Liver (tissue), 9 donors: ENCODE results near the gene IL11. TPM values are rescaled to one million over a fixed set of nuclear protein-coding genes. Genes with fewer than 3 reads are reported as not detected.

ENCODE experiments used
- DNase-seq: peaks from one replicate; pipeline ENCODE4 v3.0.0-alpha.2; 2017; ENCODE audit warnings: low spot score
- H3K27ac ChIP-seq, 2 donors: one replicate each; pipeline ENCODE4 v1.7.0; 2013; ENCODE audit warnings: inconsistent platforms in 2 of 2, low read length in 2 of 2, control low read depth in 1 of 2, low read depth in 1 of 2, mild to moderate bottlenecking in 1 of 2
- H3K27me3 ChIP-seq, 4 donors: one replicate each; pipeline versions ENCODE4 v1.6.1 to v1.7.0; 2013; ENCODE audit warnings: low read length in 3 of 4, inconsistent platforms in 1 of 4, mild to moderate bottlenecking in 1 of 4, moderate library complexity in 1 of 4; ENCODE audit not compliant: control insufficient read depth in 4 of 4, insufficient read depth in 4 of 4
- H3K36me3 ChIP-seq, 4 donors: one replicate each; pipeline versions ENCODE4 v1.6.1 to v1.7.0; 2013; ENCODE audit warnings: low read length in 3 of 4, mild to moderate bottlenecking in 3 of 4, low read depth in 1 of 4, moderate library complexity in 1 of 4; ENCODE audit not compliant: control insufficient read depth in 4 of 4, insufficient read depth in 3 of 4
- H3K4me1 ChIP-seq, 4 donors: one replicate each; pipeline versions ENCODE4 v1.6.1 to v1.7.0; 2013; ENCODE audit warnings: low read length in 3 of 4, mild to moderate bottlenecking in 3 of 4, moderate library complexity in 1 of 4; ENCODE audit not compliant: control insufficient read depth in 4 of 4, insufficient read depth in 4 of 4
- H3K4me3 ChIP-seq, 3 donors: one replicate each; pipeline versions ENCODE4 v1.6.1 to v1.7.0; 2013; ENCODE audit warnings: low read length in 3 of 3, control low read depth in 1 of 3, low read depth in 1 of 3, mild to moderate bottlenecking in 1 of 3
- H3K9ac ChIP-seq, 2 donors: one replicate each; pipeline ENCODE4 v1.7.0; 2013; ENCODE audit warnings: low read length in 2 of 2, mild to moderate bottlenecking in 2 of 2, moderate library complexity in 2 of 2, control low read depth in 1 of 2, low read depth in 1 of 2
- H3K9me3 ChIP-seq, 4 donors: one replicate each; pipeline versions ENCODE4 v1.6.1 to v1.7.0; 2013; ENCODE audit warnings: low read length in 3 of 4; ENCODE audit not compliant: control insufficient read depth in 4 of 4
- ATF3 ChIP-seq: IDR thresholded peaks from 2 replicates; pipeline ENCODE4 v1.6.1; 2016; ENCODE audit warnings: antibody characterized with exemption
- CTCF ChIP-seq: fragments of 150-350 bp; IDR thresholded peaks from 2 replicates; pipeline ENCODE4 v1.5.1; 2017; ENCODE audit warnings: improper control_type of control experiment, low read depth, low read length; ENCODE audit not compliant: missing input control
- EGR1 ChIP-seq, 2 donors: IDR thresholded peaks; 2 replicates each; pipeline ENCODE4 v1.6.1; 2016 to 2018; ENCODE audit warnings: antibody characterized with exemption in 2 of 2, low read depth in 2 of 2
- FOXA1 ChIP-seq: IDR thresholded peaks from 2 replicates; pipeline ENCODE4 v1.6.1; 2016; ENCODE audit warnings: antibody characterized with exemption
- FOXA2 ChIP-seq: IDR thresholded peaks from 2 replicates; pipeline ENCODE4 v1.6.1; 2016; ENCODE audit warnings: antibody characterized with exemption
- GABPA ChIP-seq, 2 donors: IDR thresholded peaks in 1 of 2; conservative IDR thresholded peaks in 1 of 2; 2 replicates each; pipeline ENCODE4 v1.6.1; 2016; ENCODE audit warnings: antibody characterized with exemption in 2 of 2, mild to moderate bottlenecking in 1 of 2, moderate library complexity in 1 of 2
- HNF4A ChIP-seq, 2 donors: conservative IDR thresholded peaks; 2 replicates each; pipeline ENCODE4 v1.6.1; 2016; ENCODE audit warnings: antibody characterized with exemption in 2 of 2, mild to moderate bottlenecking in 2 of 2
- HNF4G ChIP-seq: IDR thresholded peaks from 2 replicates; pipeline ENCODE4 v1.6.1; 2016; ENCODE audit warnings: antibody characterized with exemption
- JUND ChIP-seq, 2 donors: IDR thresholded peaks; 2 replicates each; pipeline ENCODE4 v1.6.1; 2016; ENCODE audit warnings: antibody characterized with exemption in 2 of 2
- MAX ChIP-seq: IDR thresholded peaks from 2 replicates; pipeline ENCODE4 v1.6.1; 2016; ENCODE audit warnings: antibody characterized with exemption
- NR2F2 ChIP-seq: IDR thresholded peaks from 2 replicates; pipeline ENCODE4 v1.6.1; 2016; ENCODE audit warnings: antibody characterized with exemption
- RAD21 ChIP-seq, 2 donors: IDR thresholded peaks; 2 replicates each; pipeline ENCODE4 v1.6.1; 2016; ENCODE audit warnings: antibody characterized with exemption in 2 of 2, mild to moderate bottlenecking in 2 of 2
- REST ChIP-seq: IDR thresholded peaks from 2 replicates; pipeline ENCODE4 v1.6.1; 2016; ENCODE audit warnings: antibody characterized with exemption, mild to moderate bottlenecking
- RXRA ChIP-seq, 2 donors: IDR thresholded peaks; 2 replicates each; pipeline ENCODE4 v1.6.1; 2017 to 2018; ENCODE audit warnings: antibody characterized with exemption in 2 of 2, mild to moderate bottlenecking in 1 of 2
- SP1 ChIP-seq: IDR thresholded peaks from 2 replicates; pipeline ENCODE4 v1.6.1; 2018; ENCODE audit warnings: antibody characterized with exemption, mild to moderate bottlenecking
- TAF1 ChIP-seq: conservative IDR thresholded peaks from 2 replicates; pipeline ENCODE4 v1.6.1; 2016; ENCODE audit warnings: antibody characterized with exemption, mild to moderate bottlenecking
- YY1 ChIP-seq: IDR thresholded peaks from 2 replicates; pipeline ENCODE4 v1.6.1; 2016; ENCODE audit warnings: antibody characterized with exemption, mild to moderate bottlenecking
- ZBTB33 ChIP-seq: IDR thresholded peaks from 2 replicates; pipeline ENCODE4 v1.6.1; 2016; ENCODE audit warnings: antibody characterized with exemption
- WGBS: extraction: QIAGEN DNeasy Blood & Tissue Kit; methylation state at CpG from one replicate; pipeline ENCODE4 v1.1.7; 2013; 5-methylcytosine and 5-hydroxymethylcytosine counted together
- polyA plus RNA-seq, 2 donors: library from polyadenylated mRNA; stranded (reverse) in 1 of 2; unstranded in 1 of 2; fragments of 200-250 nt in 1 of 2; fragments of >200 nt in 1 of 2; fragmentation: Nextera tagmentation in 1 of 2; extraction: Ambion mirVana in 1 of 2; gene quantifications; one replicate each; pipeline versions ENCODE4 v1.2.1 to v1.2.3, GENCODE V29; 2013 to 2015
- total RNA-seq, 2 donors: library from RNA; depleted of rRNA; stranded (reverse); fragments of >200 nt; gene quantifications; one replicate each; pipeline ENCODE4 v1.2.3, GENCODE V29; 2014
- donor health status: healthy.
- donor health status: healthy.
- donor health status: healthy.
- donor health status: healthy.
- donor health status: healthy.

The IL11 gene
- total and polyA plus RNA-seq, 4 donors = not detected

GRCh38 chr19:55408533-55408872 lies 38.2 kb upstream of the IL11 start:
- Histone ChIP-seq H3K4me1 (peaks cover 0 to 4% (median 2%) of the 10 kb centered on the region in 4 donors), H3K9ac (no peak overlapping the region), H3K27me3 (no peaks in the 10 kb centered on the region), H3K36me3 (peaks cover 0 to 4% (median 2%) of the 10 kb centered on the region in 4 donors), H3K27ac (peak overlapping the region; percentile 62 to 96), H3K4me3 (peak overlapping the region; percentile 2 to 49 (median 24)), H3K9me3 (no peaks in the 10 kb centered on the region)
- DNase-seq = no peak
- WGBS = 69% methylated on average over 9 of the region's 9 CpGs
- TF ChIP-seq HNF4G (no peak), YY1 (no peak), RXRA (IDR thresholded peaks at IDR 0.05) (peak in 1 of 2 donors; percentile 3)

- no peaks in the 10 kb centered on the region for H3K27me3 ChIP-seq
- TF ChIP-seq HNF4G (no peak), NR2F2 (peak; percentile 61), EGR1 (IDR thresholded peaks at IDR 0.05; ENCODE audit: low read depth in 2 of 2) (peak; percentile 18 to 42), JUND (IDR thresholded peaks at IDR 0.05) (no peak), FOXA2 (no peak), ATF3 (no peak), FOXA1 (no peak), HNF4A (conservative IDR thresholded peaks at IDR 0.05) (peak in 1 of 2 donors; percentile 4), MAX (peak; percentile 92), SP1 (peak; percentile 90), CTCF (no peak), REST (peak; percentile 5), YY1 (peak; percentile 97), ZBTB33 (peak; percentile 42), RXRA (IDR thresholded peaks at IDR 0.05) (peak in 1 of 2 donors; percentile 51), RAD21 (IDR thresholded peaks at IDR 0.05) (no peak), GABPA (IDR thresholded peaks at IDR 0.05 in 1 of 2, conservative IDR thresholded peaks at IDR 0.05 in 1 of 2) (peak in 1 of 2 donors; percentile 83), TAF1 (no peak)
- peak overlapping the region; percentile 91 to 96 for H3K27ac ChIP-seq
- peak overlapping the region in 1 of 2 donors; percentile 47 for H3K9ac ChIP-seq
- no peaks in the 10 kb centered on the region for H3K9me3 ChIP-seq
- H3K4me3 ChIP-seq = peak overlapping the region; percentile 49 to 78 (median 73)
- peak; percentile 94 for DNase-seq
- peaks cover 0 to 7% (median 3%) of the 10 kb centered on the region in 4 donors for H3K36me3 ChIP-seq
- WGBS = 2% methylated on average over 72 of the region's 72 CpGs
- H3K4me1 ChIP-seq = peaks cover 0 to 4% (median 2%) of the 10 kb centered on the region in 4 donors
Measured at GRCh38 chr19:55407800-55408532, 37.7 kb upstream of the IL11 start.
